ENCODE measurements around the gene IL10RB.

IL10RB gene

DNA sequence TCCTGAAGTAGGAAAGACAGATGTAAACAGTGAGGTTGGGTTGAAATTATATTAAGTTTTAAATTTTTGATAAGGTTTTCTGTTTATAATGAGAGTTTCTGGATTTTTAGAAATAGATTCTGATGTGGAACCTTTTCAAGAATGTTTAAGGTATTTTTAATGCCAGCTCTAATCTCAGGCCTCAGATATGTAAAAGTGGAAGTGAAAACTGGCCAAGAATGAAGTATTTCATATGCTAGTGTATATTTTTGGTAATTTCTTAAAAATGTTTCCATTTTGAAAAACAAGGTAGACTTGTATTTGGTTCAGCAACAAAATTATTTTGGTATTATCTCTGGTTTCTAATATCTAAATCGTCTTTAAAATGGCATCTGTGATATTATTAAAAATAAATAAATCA is 73.0 kb downstream of the IL10RB start:
- no peak for DNase-seq (ENCODE audit: low spot score)
- Histone ChIP-seq H3K27ac (no peak overlapping the region), H3K4me3 (no peak overlapping the region)
- TF ChIP-seq, protein P1, sequence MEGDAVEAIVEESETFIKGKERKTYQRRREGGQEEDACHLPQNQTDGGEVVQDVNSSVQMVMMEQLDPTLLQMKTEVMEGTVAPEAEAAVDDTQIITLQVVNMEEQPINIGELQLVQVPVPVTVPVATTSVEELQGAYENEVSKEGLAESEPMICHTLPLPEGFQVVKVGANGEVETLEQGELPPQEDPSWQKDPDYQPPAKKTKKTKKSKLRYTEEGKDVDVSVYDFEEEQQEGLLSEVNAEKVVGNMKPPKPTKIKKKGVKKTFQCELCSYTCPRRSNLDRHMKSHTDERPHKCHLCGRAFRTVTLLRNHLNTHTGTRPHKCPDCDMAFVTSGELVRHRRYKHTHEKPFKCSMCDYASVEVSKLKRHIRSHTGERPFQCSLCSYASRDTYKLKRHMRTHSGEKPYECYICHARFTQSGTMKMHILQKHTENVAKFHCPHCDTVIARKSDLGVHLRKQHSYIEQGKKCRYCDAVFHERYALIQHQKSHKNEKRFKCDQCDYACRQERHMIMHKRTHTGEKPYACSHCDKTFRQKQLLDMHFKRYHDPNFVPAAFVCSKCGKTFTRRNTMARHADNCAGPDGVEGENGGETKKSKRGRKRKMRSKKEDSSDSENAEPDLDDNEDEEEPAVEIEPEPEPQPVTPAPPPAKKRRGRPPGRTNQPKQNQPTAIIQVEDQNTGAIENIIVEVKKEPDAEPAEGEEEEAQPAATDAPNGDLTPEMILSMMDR (IDR thresholded peaks at IDR 0.05): no peak

DNA sequence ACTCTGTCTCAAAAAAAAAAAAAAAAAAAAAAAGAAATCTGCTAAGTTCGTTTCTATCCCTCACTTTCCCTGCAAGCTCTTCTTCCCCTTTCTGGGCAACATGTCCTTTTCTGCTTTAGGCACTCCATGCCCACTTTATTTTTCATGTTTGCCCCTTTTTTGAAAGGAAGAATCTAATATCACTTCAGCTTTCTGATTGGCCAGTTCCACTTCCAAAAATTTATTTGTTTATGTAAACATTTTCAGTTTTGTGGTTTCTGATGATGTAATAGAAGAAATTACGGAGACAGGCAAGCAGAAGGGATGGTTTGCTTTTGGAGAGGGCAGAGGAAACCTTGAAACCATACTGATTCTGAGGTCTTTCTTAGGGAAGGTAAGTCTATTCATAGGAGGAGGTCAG is 73.8 kb downstream of the IL10RB start:
- TF ChIP-seq, protein P1 (IDR thresholded peaks at IDR 0.05): no peak
- Histone ChIP-seq H3K4me3 (no peak overlapping the region), H3K27ac (no peak overlapping the region)
- DNase-seq (ENCODE audit: low spot score): no peak

DNA sequence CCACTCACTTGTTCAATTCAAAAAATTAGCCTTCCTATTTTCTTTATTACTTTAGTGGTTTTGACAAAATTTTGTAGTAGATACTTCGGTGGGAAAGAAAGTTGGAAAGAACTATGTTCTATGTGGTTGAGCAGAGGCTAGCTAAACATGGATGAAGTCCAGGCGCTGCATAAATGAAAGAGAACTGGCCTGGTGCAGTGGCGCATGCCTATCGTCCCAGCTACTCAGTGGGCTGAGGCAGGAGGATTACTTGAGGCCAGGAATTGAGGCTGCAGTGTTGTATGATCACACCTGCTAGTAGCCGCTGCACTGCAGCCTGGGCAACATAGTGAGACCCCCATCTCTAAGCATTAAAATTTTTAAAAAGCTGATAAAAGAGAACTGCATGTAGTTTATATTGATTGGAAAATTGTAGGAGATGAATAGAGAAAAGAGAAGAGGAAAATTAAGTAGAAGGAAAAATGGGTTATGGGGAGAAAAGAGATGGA is 79.6 kb downstream of the IL10RB start:
- Histone ChIP-seq H3K4me3 (no peak overlapping the region), H3K27ac (no peak overlapping the region)
- TF ChIP-seq, protein P1 (IDR thresholded peaks at IDR 0.05): no peak
- no peak for DNase-seq (ENCODE audit: low spot score)

Data from coronary artery (tissue), 2 donors.